Osteoblast (primary cell): ENCODE measurements around the gene RSPH6A. TPM values are rescaled to one million over a fixed set of nuclear protein-coding genes. Genes with fewer than 3 reads are reported as not detected.

Source experiments
- DNase-seq: peaks from one replicate; pipeline ENCODE4 v3.0.0; 2011; ENCODE audit warnings: low spot score, mixed read lengths; ENCODE audit not compliant: insufficient read length; ENCODE audit errors: missing footprints
- H2AFZ ChIP-seq: 2 replicates; pipeline ENCODE4 v1.6.0; 2011; ENCODE audit warnings: mild to moderate bottlenecking, low read length
- H3K27ac ChIP-seq: 2 replicates; pipeline ENCODE4 v1.5.1; 2011; ENCODE audit warnings: mild to moderate bottlenecking, low read depth, low read length, moderate library complexity
- H3K27me3 ChIP-seq: 2 replicates; pipeline ENCODE4 v1.6.0; 2012; ENCODE audit warnings: mild to moderate bottlenecking, control low read depth, inconsistent platforms, low read length, moderate library complexity; ENCODE audit not compliant: insufficient read depth
- H3K36me3 ChIP-seq: 2 replicates; pipeline ENCODE4 v1.5.1; 2011; ENCODE audit warnings: mild to moderate bottlenecking, low read length, control low read depth, moderate library complexity; ENCODE audit not compliant: insufficient read depth
- H3K4me1 ChIP-seq: 2 replicates; pipeline ENCODE4 v1.5.1; 2011; ENCODE audit warnings: mild to moderate bottlenecking, low read length, control low read depth, moderate library complexity; ENCODE audit not compliant: insufficient read depth
- H3K4me2 ChIP-seq: 2 replicates; pipeline ENCODE4 v1.6.0; 2011; ENCODE audit warnings: mild to moderate bottlenecking, low read length; ENCODE audit not compliant: insufficient read depth
- H3K4me3 ChIP-seq: fragments of 200-600 bp; sonication (generic); 3 replicates; pipeline ENCODE4 v1.5.1; 2012; ENCODE audit warnings: mild to moderate bottlenecking, low read length, inconsistent platforms; ENCODE audit not compliant: insufficient read depth
- H3K79me2 ChIP-seq: 2 replicates; pipeline ENCODE4 v1.6.0; 2012; ENCODE audit warnings: mild to moderate bottlenecking, low read length, control low read depth, inconsistent platforms; ENCODE audit not compliant: insufficient read depth
- H3K9me3 ChIP-seq: 2 replicates; pipeline ENCODE4 v1.5.1; 2011; ENCODE audit warnings: low read depth, low read length, control low read depth
- H4K20me1 ChIP-seq: 2 replicates; pipeline ENCODE4 v1.6.0; 2012; ENCODE audit warnings: mild to moderate bottlenecking, low read length, control low read depth; ENCODE audit not compliant: insufficient read depth
- CTCF ChIP-seq: IDR thresholded peaks from 2 replicates; pipeline ENCODE4 v1.5.1; 2011; ENCODE audit warnings: mild to moderate bottlenecking, low read depth, low read length, moderate library complexity; ENCODE audit errors: extremely low read depth
- total RNA-seq: library from RNA; depleted of rRNA; stranded (reverse); fragments of >200 nt; gene quantifications from 2 replicates; pipeline ENCODE4 v1.2.3, GENCODE V29; 2012

Gene RSPH6A
- total RNA-seq, 1 donor, result under 0.01 TPM

- no peak overlapping the region for H2AFZ ChIP-seq
- peak; percentile 37 for DNase-seq
- H3K4me3 ChIP-seq, result no peak overlapping the region
- H3K36me3 ChIP-seq, result no peaks in the 10 kb centered on the region
- H3K27me3 ChIP-seq, result no peaks in the 10 kb centered on the region
- no peaks in the 10 kb centered on the region for H3K79me2 ChIP-seq
- no peak for TF ChIP-seq CTCF
- H3K9me3 ChIP-seq, result no peaks in the 10 kb centered on the region
- H3K4me1 ChIP-seq, result peaks cover 12% of the 10 kb centered on the region
- no peak overlapping the region for H3K4me2 ChIP-seq
- H4K20me1 ChIP-seq, result no peaks in the 10 kb centered on the region
- H3K27ac ChIP-seq, result no peak overlapping the region
These were observed 9.4 kb downstream of the RSPH6A start for GRCh38 chr19:45805719-45806118.

GRCh38 chr19:45804959-45805230, 10.2 kb downstream of the RSPH6A start:
- Histone ChIP-seq H3K27me3 (no peaks in the 10 kb centered on the region), H3K9me3 (no peaks in the 10 kb centered on the region), H3K79me2 (no peaks in the 10 kb centered on the region), H4K20me1 (no peaks in the 10 kb centered on the region), H3K4me2 (no peak overlapping the region), H3K36me3 (no peaks in the 10 kb centered on the region), H2AFZ (no peak overlapping the region), H3K4me3 (no peak overlapping the region), H3K4me1 (peaks cover 11% of the 10 kb centered on the region), H3K27ac (no peak overlapping the region)
- no peak for TF ChIP-seq CTCF
- no peak for DNase-seq

- H3K9me3 ChIP-seq, result no peaks in the 10 kb centered on the region
- H4K20me1 ChIP-seq, result no peaks in the 10 kb centered on the region
- TF ChIP-seq CTCF, result no peak
- no peaks in the 10 kb centered on the region for H3K79me2 ChIP-seq
- DNase-seq, result no peak
- H3K4me1 ChIP-seq, result peaks cover 8% of the 10 kb centered on the region
- H3K4me2 ChIP-seq, result no peak overlapping the region
- H3K36me3 ChIP-seq, result no peaks in the 10 kb centered on the region
- H3K27ac ChIP-seq, result no peak overlapping the region
- H3K27me3 ChIP-seq, result no peaks in the 10 kb centered on the region
- H2AFZ ChIP-seq, result no peak overlapping the region
- H3K4me3 ChIP-seq, result no peak overlapping the region
These were observed 10.8 kb downstream of the RSPH6A start for GRCh38 chr19:45804140-45804958.

- Histone ChIP-seq H3K36me3 (no peaks in the 10 kb centered on the region), H3K27me3 (no peaks in the 10 kb centered on the region), H3K4me3 (no peak overlapping the region), H3K4me1 (peaks cover 13% of the 10 kb centered on the region), H4K20me1 (no peaks in the 10 kb centered on the region), H2AFZ (no peak overlapping the region), H3K4me2 (no peak overlapping the region), H3K27ac (no peak overlapping the region), H3K79me2 (no peaks in the 10 kb centered on the region), H3K9me3 (no peaks in the 10 kb centered on the region)
- no peak for TF ChIP-seq CTCF
- peak; percentile 68 for DNase-seq
These were observed 13.4 kb downstream of the RSPH6A start for GRCh38 chr19:45801603-45802175.
